Left colon (tissue), 2 donors: ENCODE results near the gene PTPRB. TPM values are rescaled to one million over a fixed set of nuclear protein-coding genes. Genes with fewer than 3 reads are reported as not detected.

Source experiments
- ATAC-seq: fragments of 200-7000 bp; cut with Tn5 transposase; one replicate; pipeline ENCODE4 v1.9.1; 2020; ENCODE audit warnings: mild to moderate bottlenecking, moderate library complexity
- DNase-seq, 2 donors: peaks; one replicate each; pipeline ENCODE4 v3.0.0-alpha.2; 2020
- intact Hi-C, 2 donors: fragments of 100-400 bp; cut with DNase I in 1 of 2; cut with micrococcal nuclease in 1 of 2; formaldehyde crosslinking; loops; one replicate each; pipeline versions ENCODE4 v1.11.2 to v1.14.0; 2022; cut with DNase I, micrococcal nuclease
- long read RNA-seq: library from polyadenylated mRNA; unstranded; transcript quantifications from one replicate; pipeline ENCODE4 v2.0.0, GENCODE V29; 2021
- total RNA-seq, 2 donors: library from RNA; stranded (reverse); fragmentation: NEBNext Ultra II Directional; extraction: Animal tissue kit (Norgen Biotek cat#: 25700); gene quantifications; one replicate each; pipeline ENCODE4 v1.2.1, GENCODE V29; 2021
- donor health status: DM: no; HTN: no; CAD: no.
- donor health status: DM: yes; HTN: yes; CAD: no.

PTPRB gene
- 10 to 100 TPM; 27.1 to 27.6 TPM for total RNA-seq
- long read RNA-seq, partial matches to known transcripts: 8 of 18 reads
- long read RNA-seq, other reads (novel, unspliced or antisense): 6 of 18 reads

- intact Hi-C loops: no loop called here
- no peak for DNase-seq
- ATAC-seq: no peak
These were observed at the start of gene PTPRB for GRCh38 chr12:70637303-70638085. Gene PTPRB, minus strand, starts transcription at chr12:70637429. Its CDS starts 34 bp downstream, at chr12:70637395.

- DNase-seq (no peak), ATAC-seq (no peak)
- intact Hi-C loops: no loop called here
These were observed 49.7 kb upstream of the PTPRB start for GRCh38 chr12:70686907-70687306.

DNA sequence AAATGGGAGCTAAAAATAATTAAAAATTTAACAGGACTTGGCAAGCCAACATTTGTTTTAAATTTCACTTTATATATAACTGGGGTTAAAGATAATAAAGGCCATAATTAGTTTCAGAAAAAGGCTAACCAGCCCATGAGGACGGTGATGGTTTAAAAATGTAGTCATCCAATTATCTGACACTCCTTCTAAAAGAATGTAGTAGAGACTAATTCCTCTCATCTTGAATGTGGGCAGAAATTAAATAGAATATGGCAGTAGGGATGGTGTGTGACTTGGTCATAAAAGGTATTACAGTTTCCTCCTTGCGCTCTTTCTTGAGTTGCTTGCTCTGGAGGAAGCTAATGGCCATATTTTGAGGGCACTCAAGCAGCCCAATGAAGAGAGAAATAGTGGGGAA lies 49.1 kb upstream of the PTPRB start:
- intact Hi-C loops: no loop called here
- DNase-seq: no peak
- ATAC-seq: no peak

DNA sequence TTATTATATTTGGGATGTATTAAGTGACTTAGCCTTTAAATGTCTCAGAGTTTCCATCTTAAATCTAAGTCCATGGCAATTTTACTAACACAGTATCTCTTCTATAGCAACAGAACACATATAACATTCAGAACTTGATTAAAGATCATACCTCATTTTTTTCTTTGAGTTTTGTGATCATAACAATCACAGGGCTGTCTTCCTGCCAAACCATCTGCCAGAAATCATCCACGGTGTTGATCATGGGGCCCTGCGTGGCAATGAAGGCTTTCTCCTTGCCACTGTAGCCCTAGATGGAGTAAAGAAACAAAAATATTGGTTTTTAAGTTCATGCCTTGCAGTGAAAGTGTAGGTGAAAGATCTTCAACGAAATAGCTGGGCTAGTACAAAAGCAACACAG lies 46.7 kb upstream of the PTPRB start:
- intact Hi-C loops: no loop called here
- DNase-seq: no peak
- no peak for ATAC-seq

DNA sequence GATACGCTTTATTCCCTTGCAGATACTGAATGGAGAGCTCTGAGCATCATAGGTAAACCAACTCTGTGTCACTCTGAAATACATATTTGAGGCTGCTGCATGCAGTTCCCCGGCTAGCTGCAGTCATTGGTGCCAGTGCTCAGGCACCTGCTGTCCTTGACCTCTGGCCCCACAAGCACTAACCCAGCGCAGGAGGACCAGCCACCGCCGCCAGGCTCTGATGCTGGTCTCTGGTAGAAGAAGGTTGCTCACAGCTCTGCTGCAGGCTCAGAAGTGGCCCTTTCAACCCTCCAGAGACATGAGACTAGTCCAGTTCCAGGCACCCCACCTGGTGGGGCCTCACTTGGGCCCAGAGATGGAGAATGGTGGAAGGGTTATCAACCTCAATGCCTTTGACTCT lies 34.5 kb upstream of the PTPRB start:
- ATAC-seq (no peak), DNase-seq (no peak)
- intact Hi-C loops: no loop called here

GRCh38 chr12:70670948-70671347 lies 33.7 kb upstream of the PTPRB start:
- intact Hi-C loops: no loop called here
- no peak for DNase-seq
- ATAC-seq: no peak

DNA sequence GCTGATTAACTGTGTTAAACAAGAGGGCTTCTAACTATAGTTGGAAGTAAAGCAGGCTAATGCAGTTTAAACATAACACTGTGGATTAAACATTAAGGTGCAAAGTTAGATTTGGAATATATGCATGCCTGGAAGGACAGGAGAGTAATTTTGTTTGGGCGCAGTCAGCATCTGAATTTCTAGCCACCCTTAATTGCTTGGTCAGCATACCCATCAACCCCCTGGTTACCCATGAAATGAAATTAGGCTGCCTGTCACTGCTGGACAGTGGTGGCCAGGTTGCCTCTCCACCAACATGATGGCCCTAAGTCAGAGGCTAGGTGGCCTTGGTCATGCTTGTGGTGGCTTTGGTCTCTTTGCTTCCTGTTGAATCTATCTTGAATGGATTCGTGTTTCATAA lies 30.0 kb upstream of the PTPRB start:
- ATAC-seq: no peak
- intact Hi-C loops: no loop called here
- no peak for DNase-seq

DNA sequence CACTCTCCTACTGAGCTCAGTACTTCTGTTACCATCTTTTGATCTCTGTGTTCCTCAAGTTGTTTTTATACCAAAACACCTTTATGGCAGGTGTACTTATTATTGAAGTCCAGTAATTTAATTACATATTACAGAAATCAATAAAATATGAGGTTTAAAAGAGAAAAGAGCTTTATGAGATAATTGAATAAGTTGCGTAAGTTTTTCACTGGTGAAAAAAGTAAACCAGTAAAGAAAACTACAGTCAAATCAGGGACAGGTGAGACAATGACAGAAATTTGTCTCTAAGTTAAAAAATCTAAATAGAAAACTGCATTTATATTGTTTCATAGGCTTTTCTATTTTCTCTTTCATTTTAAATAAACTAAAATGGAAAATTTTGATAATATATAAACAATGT lies 29.1 kb upstream of the PTPRB start:
- intact Hi-C loops: no loop called here
- no peak for DNase-seq
- no peak for ATAC-seq

- no peak for ATAC-seq
- DNase-seq: no peak
- intact Hi-C loops: no loop called here
These were observed 27.2 kb upstream of the PTPRB start for GRCh38 chr12:70664465-70664881.

DNA sequence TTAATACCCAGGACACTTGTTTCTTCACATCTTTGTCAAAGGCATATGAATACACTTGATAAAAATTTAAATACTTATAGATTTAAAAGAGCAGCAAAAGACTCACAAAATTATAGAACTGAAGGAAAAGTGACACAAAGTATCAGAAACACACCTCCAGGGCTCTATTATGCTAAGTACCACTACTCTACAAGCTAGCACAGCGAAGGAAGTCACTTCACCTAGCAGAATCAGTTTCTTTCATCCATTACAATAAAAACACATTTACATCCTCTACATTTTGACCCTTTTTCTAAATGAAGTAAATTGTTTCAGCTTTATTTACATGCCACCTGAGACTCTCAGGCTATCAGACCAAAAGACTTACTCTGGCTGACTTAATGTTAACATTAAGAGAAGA lies 26.6 kb upstream of the PTPRB start:
- ATAC-seq: no peak
- intact Hi-C loops: no loop called here
- no peak for DNase-seq

DNA sequence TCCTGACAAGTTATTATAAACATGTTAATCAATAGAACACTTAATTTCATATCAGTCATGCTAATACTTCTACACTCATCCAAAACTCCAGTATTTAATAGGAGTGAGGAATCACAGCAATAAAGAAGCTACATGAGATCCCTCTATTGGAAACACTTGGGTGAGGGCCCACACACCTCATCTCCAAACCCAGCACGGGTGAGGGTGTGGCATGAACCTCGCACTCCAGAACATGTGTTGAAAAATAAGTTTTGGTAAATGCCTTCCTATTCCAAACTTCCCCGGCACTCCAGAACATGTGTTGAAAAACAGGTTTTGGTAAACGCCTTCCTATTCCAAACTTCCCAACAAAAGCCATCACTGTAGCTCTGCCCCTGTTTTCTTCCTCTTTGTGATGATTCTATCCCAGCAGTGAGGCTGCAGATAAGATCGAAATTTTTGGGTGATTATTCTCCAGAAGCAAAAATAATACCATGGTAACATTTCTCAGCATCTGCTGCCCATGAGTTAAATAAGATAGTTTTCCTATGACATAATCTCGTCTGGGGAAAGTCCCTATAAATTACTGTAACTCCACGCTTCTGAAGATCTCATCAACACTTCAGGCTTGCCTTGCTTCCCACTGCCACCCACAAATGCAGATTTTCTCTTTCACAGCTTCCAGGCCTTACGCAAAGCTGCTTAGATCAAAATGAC lies 24.4 kb upstream of the PTPRB start:
- ATAC-seq: no peak
- no peak for DNase-seq
- intact Hi-C loops: no loop called here

DNA sequence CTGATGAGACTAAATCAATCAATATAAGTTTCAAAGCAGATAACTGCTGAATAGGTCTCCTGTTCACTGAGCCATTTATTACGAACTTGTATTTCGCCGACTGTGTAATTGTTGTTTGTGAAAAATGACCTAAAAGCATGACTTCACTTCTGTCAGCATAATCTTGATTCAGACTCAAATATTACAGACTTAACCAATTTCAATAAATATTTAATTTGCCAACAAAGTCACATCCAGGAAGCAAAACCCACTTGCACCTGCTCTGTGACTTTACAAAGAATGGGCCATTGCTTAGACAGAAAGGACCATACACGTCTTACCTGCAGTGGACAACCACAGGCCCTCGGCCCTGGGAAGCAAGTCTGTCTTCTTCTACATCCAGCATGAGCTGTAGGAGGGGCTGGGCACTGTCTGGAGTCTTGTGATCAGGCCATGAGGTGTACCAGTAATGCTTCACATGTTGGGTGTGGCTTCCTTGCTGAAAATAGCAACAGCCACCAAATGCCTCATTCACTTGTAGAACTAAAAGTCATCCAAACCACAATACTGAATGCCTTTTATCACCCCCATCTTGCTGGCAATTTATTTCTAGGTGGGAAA lies 23.5 kb upstream of the PTPRB start:
- ATAC-seq: peak; percentile 57
- intact Hi-C loops: no loop called here
- no peak for DNase-seq

DNA sequence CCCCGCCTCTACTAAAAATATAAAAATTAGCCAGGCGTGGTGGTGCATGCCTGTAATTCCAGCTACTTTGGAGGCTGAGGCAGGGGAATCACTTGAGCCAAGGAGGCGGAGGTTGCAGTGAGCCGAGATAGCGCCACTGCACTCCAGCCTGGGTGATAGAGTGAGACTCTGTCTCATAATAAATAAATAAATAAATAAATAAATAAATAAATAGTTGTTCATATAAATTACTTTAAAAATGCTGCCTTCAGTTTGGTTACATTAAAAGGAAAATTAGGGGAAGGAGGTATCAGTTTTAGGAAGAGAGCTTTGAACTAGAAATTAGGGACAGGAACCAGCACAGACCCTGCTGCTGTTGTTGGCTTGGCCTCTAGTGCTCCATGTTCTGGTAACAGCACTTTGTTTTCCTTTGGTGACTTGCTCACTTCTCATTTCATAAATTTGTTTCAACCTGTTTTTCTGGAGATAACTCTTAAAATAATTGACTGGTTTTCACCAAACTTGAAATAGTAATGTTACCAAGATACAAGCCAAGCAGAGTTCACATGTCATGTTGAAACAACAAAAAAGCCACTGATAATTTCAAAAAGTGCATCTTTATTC lies 22.9 kb upstream of the PTPRB start:
- ATAC-seq: no peak
- no peak for DNase-seq
- intact Hi-C loops: no loop called here

DNA sequence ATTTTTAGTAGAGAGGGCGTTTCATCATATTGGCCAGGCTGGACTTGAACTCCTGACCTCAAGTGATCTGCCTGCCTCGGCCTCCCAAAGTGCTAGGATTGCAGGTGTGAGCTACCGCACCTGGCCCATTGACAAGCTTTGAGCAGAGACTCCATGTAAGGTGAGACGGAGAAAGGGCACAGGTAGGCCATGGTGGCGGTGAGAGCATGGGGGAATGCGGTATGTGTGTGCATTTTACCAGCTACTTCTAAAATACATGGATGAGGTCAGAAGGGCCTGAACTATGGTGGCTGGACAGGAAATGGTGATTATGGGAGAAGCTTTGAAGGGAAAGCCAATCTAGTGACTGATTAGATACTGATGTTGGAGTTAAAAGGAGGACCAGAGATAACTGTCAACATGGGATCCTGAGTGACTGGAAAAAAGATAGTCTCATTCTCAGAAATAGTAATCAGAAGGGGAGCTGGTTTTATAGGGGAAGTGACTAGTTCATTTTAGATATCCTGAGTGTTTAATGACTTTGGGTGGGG lies 21.9 kb upstream of the PTPRB start:
- ATAC-seq: no peak
- intact Hi-C loops: no loop called here
- no peak for DNase-seq

DNA sequence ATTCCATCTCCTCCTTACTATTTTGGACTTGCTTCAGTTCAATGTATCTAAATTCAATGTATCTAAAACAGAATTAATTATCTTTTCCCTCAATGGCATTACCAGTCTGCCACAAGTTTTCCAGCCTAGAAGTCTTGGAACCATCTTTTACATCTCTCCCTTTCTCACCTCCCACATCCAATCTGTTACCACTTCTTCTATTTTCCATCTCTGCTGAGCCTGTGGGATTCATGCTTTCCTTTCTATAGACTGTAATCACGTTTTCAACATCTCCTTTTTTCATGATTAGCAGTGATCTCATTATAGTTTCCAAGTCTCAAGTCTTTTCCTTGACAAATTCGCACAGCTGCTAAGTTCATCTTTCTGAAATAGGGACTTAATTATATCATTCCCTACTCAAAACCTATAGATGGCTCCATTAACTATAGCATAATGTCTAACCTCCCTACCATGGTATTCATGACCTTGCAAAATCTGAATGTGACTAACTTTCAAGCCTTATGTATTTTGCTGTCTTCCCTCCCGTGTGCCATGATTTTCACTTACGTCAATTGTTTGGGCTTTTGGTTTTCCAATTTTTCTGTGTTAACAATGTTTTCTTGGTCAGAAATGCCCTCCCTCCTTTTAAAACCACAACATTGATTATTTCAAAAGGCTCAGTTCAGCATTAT lies 20.5 kb upstream of the PTPRB start:
- DNase-seq: no peak
- intact Hi-C loops: no loop called here
- no peak for ATAC-seq

DNA sequence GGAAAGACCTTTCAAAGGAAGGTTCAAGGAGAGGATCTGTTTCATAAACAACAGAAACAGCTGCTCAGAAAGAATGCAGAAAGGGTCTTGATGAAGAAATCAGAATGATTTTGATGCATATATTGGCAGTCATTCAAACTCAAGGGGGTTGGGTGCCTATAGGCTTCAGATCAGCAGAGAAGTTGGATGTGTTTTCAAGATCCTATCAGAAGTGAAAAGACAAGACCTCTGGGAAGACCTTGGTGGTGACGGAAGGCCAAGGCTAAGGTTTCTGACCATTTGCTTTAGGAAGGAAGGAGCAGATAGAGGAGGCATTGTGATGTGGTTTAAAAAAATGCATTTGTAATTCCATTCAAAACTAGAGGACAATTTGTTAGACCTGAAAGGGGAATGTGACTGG lies 15.2 kb upstream of the PTPRB start:
- DNase-seq: no peak
- no peak for ATAC-seq
- intact Hi-C loops: no loop called here

DNA sequence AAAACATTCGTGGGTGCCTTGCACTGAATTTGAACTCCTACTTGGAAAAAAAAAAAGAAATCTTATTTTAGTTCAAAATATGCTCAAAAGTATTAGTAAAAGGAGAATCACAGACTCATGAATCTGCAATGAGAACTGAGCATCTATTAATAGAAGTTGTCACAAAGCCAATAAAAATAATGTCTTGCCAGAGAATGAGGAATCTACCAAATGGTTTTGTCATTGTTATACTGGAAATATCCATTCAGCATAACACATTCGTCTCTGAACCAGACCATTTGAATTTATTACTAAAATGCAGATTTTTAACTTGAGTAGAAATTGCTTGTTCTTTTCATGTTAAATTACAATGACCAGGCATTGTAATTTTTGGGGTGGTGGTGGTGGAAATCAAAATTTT lies 11.6 kb upstream of the PTPRB start:
- ATAC-seq (no peak), DNase-seq (no peak)
- intact Hi-C loops: no loop called here

GRCh38 chr12:70648191-70648590 lies 11.0 kb upstream of the PTPRB start:
- ATAC-seq (no peak), DNase-seq (no peak)
- intact Hi-C loops: no loop called here

DNA sequence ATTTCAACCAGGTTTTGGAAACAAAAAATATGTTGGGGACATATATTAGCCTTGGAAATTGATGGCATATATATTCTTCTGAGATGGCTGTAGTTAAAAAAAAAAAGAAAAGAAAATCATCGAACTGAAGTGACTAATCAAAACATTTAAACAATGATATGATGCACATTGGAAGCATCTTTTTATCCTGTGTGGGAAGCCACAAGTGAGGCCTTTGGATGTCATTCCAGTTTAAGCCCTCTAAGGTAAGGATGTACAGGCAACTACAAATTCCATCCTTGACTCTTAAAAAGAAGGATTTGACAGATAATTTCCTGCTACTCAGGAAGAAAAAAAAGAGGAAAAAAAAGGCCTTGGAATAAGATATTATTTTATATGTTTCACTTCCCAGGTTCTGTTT lies 9.6 kb upstream of the PTPRB start:
- DNase-seq (no peak), ATAC-seq (no peak)
- intact Hi-C loops: no loop called here
